HFF-Myc (cell line): Measurements from ENCODE around the gene KRT12.

Experiments used
- DNase-seq: peaks from one replicate; pipeline ENCODE4 v3.0.0-alpha.2; 2011; ENCODE audit warnings: low read depth; ENCODE audit errors: extremely low read depth
- H3K4me3 ChIP-seq: replicated peaks from 2 replicates; pipeline ENCODE4 v1.5.1; 2011; ENCODE audit warnings: low read depth, mild to moderate bottlenecking, control low read depth, low read length
- CTCF ChIP-seq: IDR thresholded peaks from 2 replicates; pipeline ENCODE4 v1.5.1; 2012; ENCODE audit warnings: mild to moderate bottlenecking, low read depth, low read length, control low read depth; ENCODE audit errors: missing control alignments

Gene KRT12

DNA sequence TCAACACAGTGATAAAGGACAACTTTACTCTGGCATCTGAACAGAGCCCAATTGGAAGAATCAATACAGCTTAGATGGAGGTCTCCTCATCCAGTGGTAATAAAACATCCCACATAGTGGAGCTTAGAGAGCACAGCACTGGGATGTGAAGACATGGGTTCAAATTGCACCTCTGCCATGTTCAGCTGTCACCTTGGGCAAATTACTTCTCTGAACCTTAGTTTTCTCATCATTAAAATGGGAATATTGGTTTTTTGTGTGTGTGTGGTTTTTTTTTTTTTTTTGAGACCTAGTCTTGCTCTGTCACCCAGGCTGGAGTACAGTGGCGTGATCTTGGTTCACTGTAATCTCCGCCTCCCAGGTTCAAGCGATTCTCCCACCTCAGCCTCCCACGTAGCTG lies 31.0 kb downstream of the KRT12 start:
- no peak overlapping the region for H3K4me3 ChIP-seq
- DNase-seq, result no peak
- TF ChIP-seq CTCF, result no peak

DNA sequence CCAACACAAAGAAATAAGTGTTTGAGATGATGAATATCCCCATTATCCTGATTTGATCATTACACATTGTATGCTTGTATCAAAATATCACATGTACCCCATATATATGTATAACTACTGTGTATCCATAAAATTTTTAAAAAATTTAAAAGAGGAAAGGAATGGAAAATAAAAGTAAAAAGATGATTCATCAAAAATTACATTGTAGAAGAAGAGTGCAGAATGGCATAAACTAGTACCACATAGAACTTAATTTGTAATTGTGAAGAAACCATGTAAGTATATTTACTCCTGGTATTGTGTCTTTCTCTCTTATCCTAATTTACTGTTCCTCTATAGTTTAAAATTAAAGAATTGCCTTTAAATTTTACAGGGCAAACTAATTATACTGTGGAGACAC lies 33.1 kb downstream of the KRT12 start:
- DNase-seq, result no peak
- no peak for TF ChIP-seq CTCF

DNA sequence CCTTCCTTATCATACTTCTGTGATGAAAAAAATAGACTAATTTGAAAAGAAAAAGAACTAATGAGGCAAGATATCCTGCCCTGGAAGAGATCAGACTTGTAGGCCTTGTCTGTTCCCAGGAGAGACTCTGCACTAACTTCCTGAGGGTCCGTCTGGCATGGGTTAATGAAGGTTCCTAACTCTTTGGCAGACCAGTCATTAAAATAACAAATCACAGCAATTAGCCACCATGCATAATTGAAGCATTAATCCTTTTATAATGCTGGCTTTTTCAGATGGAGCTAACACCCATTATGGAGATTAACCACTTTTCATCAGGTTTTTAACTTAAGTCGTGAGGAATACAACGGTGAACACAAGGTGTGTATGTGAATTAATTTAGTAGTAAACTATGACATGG lies 34.2 kb downstream of the KRT12 start:
- DNase-seq, result no peak
- no peak for TF ChIP-seq CTCF
- no peak overlapping the region for H3K4me3 ChIP-seq

More for the DNA sequence above, 33.1 kb downstream of the KRT12 start:
- no peak overlapping the region for H3K4me3 ChIP-seq

DNA sequence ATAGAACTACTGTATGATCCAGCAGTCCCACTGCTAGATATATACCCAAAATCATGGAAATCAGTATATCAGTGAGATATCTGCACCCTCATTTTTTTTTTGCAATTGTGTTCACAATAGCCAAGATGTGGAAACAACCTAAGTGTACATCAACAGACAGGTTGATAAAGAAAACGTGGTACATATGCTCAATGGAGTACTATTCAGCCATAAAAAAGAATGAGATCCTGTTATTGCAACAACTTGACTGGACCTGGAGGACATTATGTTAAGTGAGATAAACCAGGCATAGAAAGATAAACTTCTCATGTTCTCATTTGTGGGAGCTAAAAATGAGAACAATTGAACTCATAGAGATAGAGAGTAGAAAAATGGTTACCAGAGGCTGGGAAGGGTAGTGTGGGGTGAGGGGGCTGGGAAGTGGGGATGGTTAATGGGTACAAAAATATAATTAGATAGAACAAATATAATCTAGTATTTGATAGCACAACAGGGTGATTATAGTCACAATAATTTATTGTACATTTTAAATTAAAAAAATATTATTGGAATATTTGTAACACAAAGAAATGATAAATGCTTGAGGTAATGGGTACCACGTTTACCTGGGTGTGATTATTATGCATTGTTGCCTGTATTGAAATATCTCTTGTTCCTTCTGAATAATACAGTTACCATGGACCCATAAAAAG lies 36.8 kb downstream of the KRT12 start:
- TF ChIP-seq CTCF, result no peak
- H3K4me3 ChIP-seq, result no peak overlapping the region
- no peak for DNase-seq

DNA sequence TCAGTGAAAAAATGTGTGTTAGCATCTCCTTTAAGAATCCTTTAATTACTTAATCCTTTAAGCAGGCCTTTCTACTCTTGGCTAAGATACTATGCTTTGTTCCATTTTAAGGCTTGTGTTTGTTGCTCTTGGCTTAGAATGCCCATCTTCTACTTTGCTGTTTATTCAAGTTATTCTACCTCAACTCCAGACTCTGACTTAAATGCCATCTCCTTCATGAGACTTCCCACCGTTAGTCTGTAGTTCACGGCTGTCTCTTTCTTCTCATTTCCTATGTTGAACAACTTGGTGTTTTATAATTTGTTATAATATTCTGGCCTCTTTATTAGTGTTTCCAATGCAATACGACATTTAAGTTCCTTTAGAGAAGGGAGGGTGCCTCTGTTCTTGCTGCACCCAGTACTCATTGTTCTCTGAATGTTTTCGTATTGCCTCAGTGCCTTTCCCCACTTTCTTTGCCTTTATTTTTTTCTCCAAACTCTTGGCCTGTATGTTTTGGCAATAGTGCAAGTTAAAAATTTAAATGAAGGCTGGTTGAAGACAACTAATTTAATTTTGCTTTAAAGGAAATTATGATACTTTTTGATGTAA lies 38.5 kb downstream of the KRT12 start:
- no peak for DNase-seq
- no peak overlapping the region for H3K4me3 ChIP-seq
- no peak for TF ChIP-seq CTCF

GRCh38 chr17:40827746-40828453 lies 39.1 kb downstream of the KRT12 start:
- no peak for DNase-seq
- H3K4me3 ChIP-seq, result no peak overlapping the region
- no peak for TF ChIP-seq CTCF
